IMR-90 (cell line): ENCODE results near the gene PCDH19. TPM values are rescaled to one million over a fixed set of nuclear protein-coding genes. Genes with fewer than 3 reads are reported as not detected.

Experiments
- ATAC-seq: fragments of 200-7000 bp; cut with Tn5 transposase; 2 replicates; pipeline ENCODE4 v1.9.1; 2020; ENCODE audit warnings: low read depth, mild to moderate bottlenecking, moderate library complexity
- BruUV-seq: library from RNA; stranded (reverse); fragments of 400-500 nt; replicated peaks from 2 replicates; lab custom pipeline; 2021; lab: Mats Ljungman, UMichigan
- CTCF ChIA-PET: fragments of 300-600 bp; formaldehyde crosslinking; extraction: SDS; loops from one replicate; lab custom pipeline; 2021; ENCODE audit warnings: antibody characterized with exemption; lab: Yijun Ruan, JAX
- POLR2A ChIA-PET: fragments of 300-600 bp; sonication (Branson Sonifier 250); formaldehyde crosslinking; loops from one replicate; lab custom pipeline; 2022; ENCODE audit warnings: antibody characterized with exemption; ENCODE audit not compliant: unreplicated experiment; lab: Charles Lee
- DNase-seq: peaks from one replicate; pipeline ENCODE4 v3.0.0; 2013
- H2AFZ ChIP-seq: replicated peaks from 2 replicates; pipeline ENCODE3; 2013; ENCODE audit warnings: low read length, mild to moderate bottlenecking; ENCODE audit not compliant: poor library complexity
- H2AK5ac ChIP-seq: 2 replicates; pipeline ENCODE4 v1.6.1; 2013; ENCODE audit warnings: low read depth, low read length, inconsistent platforms
- H2AK9ac ChIP-seq: replicated peaks from 2 replicates; pipeline ENCODE3; 2013; ENCODE audit warnings: mild to moderate bottlenecking, low read depth, low read length, moderate library complexity; ENCODE audit not compliant: poor library complexity
- H2BK120ac ChIP-seq: 2 replicates; pipeline ENCODE4 v1.6.1; 2013; ENCODE audit warnings: low read depth, low read length, inconsistent platforms
- H2BK15ac ChIP-seq: 3 replicates; pipeline ENCODE4 v1.6.1; 2013; ENCODE audit warnings: low read depth, low read length, inconsistent platforms
- H2BK20ac ChIP-seq: 2 replicates; pipeline ENCODE4 v1.6.1; 2013; ENCODE audit warnings: low read depth, mild to moderate bottlenecking, inconsistent platforms, low read length, moderate library complexity
- H2BK5ac ChIP-seq: 2 replicates; pipeline ENCODE4 v1.6.1; 2013; ENCODE audit warnings: mild to moderate bottlenecking, low read depth, low read length, inconsistent platforms; ENCODE audit not compliant: poor library complexity, severe bottlenecking
- H3K14ac ChIP-seq: replicated peaks from 2 replicates; pipeline ENCODE4 v1.6.1; 2013; ENCODE audit warnings: low read depth, low read length, inconsistent platforms
- H3K18ac ChIP-seq: 2 replicates; pipeline ENCODE4 v1.6.1; 2013; ENCODE audit warnings: low read depth, low read length, control low read depth
- H3K23ac ChIP-seq: 2 replicates; pipeline ENCODE4 v1.6.1; 2013; ENCODE audit warnings: low read depth, low read length, inconsistent platforms
- H3K27ac ChIP-seq: 2 replicates; pipeline ENCODE4 v1.5.1; 2013; ENCODE audit warnings: mild to moderate bottlenecking, control low read depth, low read length; ENCODE audit not compliant: insufficient read depth
- H3K27me3 ChIP-seq: 2 replicates; pipeline ENCODE4 v1.6.1; 2013; ENCODE audit warnings: low read length; ENCODE audit not compliant: control insufficient read depth, insufficient read depth
- H3K36me3 ChIP-seq: 2 replicates; pipeline ENCODE4 v1.6.1; 2013; ENCODE audit warnings: low read length, mixed read lengths; ENCODE audit not compliant: control insufficient read depth, insufficient read depth
- H3K4ac ChIP-seq: 2 replicates; pipeline ENCODE4 v1.6.1; 2013; ENCODE audit warnings: low read depth, low read length, inconsistent platforms
- H3K4me1 ChIP-seq: 2 replicates; pipeline ENCODE4 v1.6.1; 2013; ENCODE audit warnings: low read length, mixed read lengths; ENCODE audit not compliant: control insufficient read depth, insufficient read depth
- H3K4me2 ChIP-seq: 2 replicates; pipeline ENCODE4 v1.6.1; 2013; ENCODE audit warnings: low read depth, mild to moderate bottlenecking, control low read depth, low read length, moderate library complexity
- H3K4me3 ChIP-seq: 2 replicates; pipeline ENCODE4 v1.5.1; 2013; ENCODE audit warnings: low read depth, mild to moderate bottlenecking, control low read depth, low read length, moderate library complexity; ENCODE audit not compliant: insufficient read depth
- H3K56ac ChIP-seq: 2 replicates; pipeline ENCODE4 v1.6.1; 2013; ENCODE audit warnings: low read length, inconsistent platforms; ENCODE audit not compliant: insufficient read depth; ENCODE audit errors: extremely low read depth
- H3K79me1 ChIP-seq, 2 experiments: 2 replicates each; pipeline ENCODE4 v1.6.1; 2013; ENCODE audit warnings: low read length in 2 of 2, inconsistent platforms in 1 of 2, low read depth in 1 of 2
- H3K9ac ChIP-seq: 2 replicates; pipeline ENCODE4 v1.6.1; 2013; ENCODE audit warnings: low read depth, low read length, control low read depth
- H3K9me1 ChIP-seq: 2 replicates; pipeline ENCODE4 v1.6.1; 2013; ENCODE audit warnings: low read length, inconsistent platforms; ENCODE audit not compliant: insufficient read depth
- H3K9me3 ChIP-seq: 2 replicates; pipeline ENCODE4 v1.6.1; 2013; ENCODE audit warnings: low read length; ENCODE audit not compliant: control insufficient read depth, insufficient read depth
- H4K20me1 ChIP-seq: 2 replicates; pipeline ENCODE4 v1.6.1; 2013; ENCODE audit warnings: low read length, inconsistent platforms; ENCODE audit not compliant: insufficient read depth
- H4K5ac ChIP-seq: 2 replicates; pipeline ENCODE4 v1.6.1; 2013; ENCODE audit warnings: mild to moderate bottlenecking, low read depth, low read length, control low read depth
- H4K8ac ChIP-seq, 2 experiments: 2 replicates each; pipeline ENCODE4 v1.6.1; 2013; ENCODE audit warnings: low read depth in 2 of 2, low read length in 2 of 2, control low read depth in 1 of 2, inconsistent platforms in 1 of 2
- H4K91ac ChIP-seq: 2 replicates; pipeline ENCODE4 v1.6.1; 2013; ENCODE audit warnings: low read depth, low read length, inconsistent platforms; ENCODE audit not compliant: insufficient read depth
- BHLHE40 ChIP-seq: fragments of 150-350 bp; IDR thresholded peaks from 2 replicates; pipeline ENCODE4 v1.6.1; 2016; ENCODE audit warnings: mild to moderate bottlenecking, low read depth, low read length
- CEBPB ChIP-seq: IDR thresholded peaks from 2 replicates; pipeline ENCODE4 v1.6.1; 2012; ENCODE audit warnings: low read depth, low read length, improper control_type of control experiment
- CHD1 ChIP-seq: IDR thresholded peaks from 2 replicates; pipeline ENCODE4 v1.6.1; 2012; ENCODE audit warnings: low read depth, low read length, improper control_type of control experiment
- FOS ChIP-seq: fragments of 150-350 bp; IDR thresholded peaks from 2 replicates; pipeline ENCODE4 v1.6.1; 2016; ENCODE audit warnings: low read depth, low read length
- MAFK ChIP-seq: IDR thresholded peaks from 2 replicates; pipeline ENCODE4 v1.6.1; 2012; ENCODE audit warnings: low read depth, low read length, improper control_type of control experiment
- MAZ ChIP-seq: IDR thresholded peaks from 2 replicates; pipeline ENCODE4 v1.6.1; 2012; ENCODE audit warnings: low read depth, mild to moderate bottlenecking, low read length, improper control_type of control experiment, moderate library complexity, borderline replicate concordance
- MXI1 ChIP-seq: IDR thresholded peaks from 2 replicates; pipeline ENCODE4 v1.6.1; 2012; ENCODE audit warnings: low read depth, mild to moderate bottlenecking, low read length, moderate library complexity, borderline replicate concordance
- NFE2L2 ChIP-seq: fragments of 150-350 bp; IDR thresholded peaks from 2 replicates; pipeline ENCODE4 v1.6.1; 2016; ENCODE audit warnings: low read depth, mild to moderate bottlenecking, low read length
- POLR2A ChIP-seq: IDR thresholded peaks from 2 replicates; pipeline ENCODE4 v1.6.1; 2012; ENCODE audit warnings: mild to moderate bottlenecking, low read depth, low read length
- RAD21 ChIP-seq: IDR thresholded peaks from 2 replicates; pipeline ENCODE4 v1.6.1; 2012; ENCODE audit warnings: low read length, improper control_type of control experiment
- RCOR1 ChIP-seq: IDR thresholded peaks from 2 replicates; pipeline ENCODE4 v1.6.1; 2012; ENCODE audit warnings: mild to moderate bottlenecking, low read length, improper control_type of control experiment; ENCODE audit not compliant: insufficient replicate concordance
- RFX5 ChIP-seq: IDR thresholded peaks from 2 replicates; pipeline ENCODE4 v1.8.0; 2012; ENCODE audit warnings: low read depth, mild to moderate bottlenecking, low read length, moderate library complexity
- SMC3 ChIP-seq: fragments of 150-350 bp; IDR thresholded peaks from 2 replicates; pipeline ENCODE4 v1.6.1; 2016; ENCODE audit warnings: low read depth, mild to moderate bottlenecking, antibody characterized with exemption, low read length, moderate library complexity
- WGBS, 2 experiments: methylation state at CpG; one replicate each; pipeline versions ENCODE4 v1.1.5 to v1.1.7; 2013; ENCODE audit warnings: missing lambda C conversion rate in 2 of 2; ENCODE audit not compliant: insufficient read length in 1 of 2; ENCODE audit errors: extremely low coverage in 2 of 2; 5-methylcytosine and 5-hydroxymethylcytosine counted together
- dilution Hi-C: fragments of 300-500 bp; cut with HindIII; formaldehyde crosslinking; loops from one replicate; pipeline ENCODE4 v1.14.3; 2018; ENCODE audit warnings: low sequenced_read_pairs; ENCODE audit not compliant: unreplicated experiment
- in situ Hi-C: fragments of 300-500 bp; cut with MboI; formaldehyde crosslinking; loops from 3 replicates; pipeline ENCODE4 v1.14.3; 2019; ENCODE audit warnings: low sequenced_read_pairs, inconsistent platforms, mixed read lengths
- intact Hi-C: fragments of 100-400 bp; cut with micrococcal nuclease; formaldehyde crosslinking; loops from 2 replicates; pipeline ENCODE4 v1.10.0; 2022
- polyA plus RNA-seq, 3 experiments: library from polyadenylated mRNA; depleted of rRNA; stranded (reverse); fragments of >200 nt; gene quantifications; 2 replicates each; pipeline ENCODE4 v1.2.3, GENCODE V29; 2012; ENCODE audit warnings: low replicate concordance in 1 of 3
- total RNA-seq: library from RNA; depleted of rRNA; stranded (reverse); fragments of >200 nt; gene quantifications from 2 replicates; pipeline ENCODE4 v1.2.3, GENCODE V29; 2012
- TF ChIP-seq, protein P1 (sequence below): fragments of 150-350 bp; IDR thresholded peaks from 2 replicates; pipeline ENCODE4 v1.6.1; 2017; ENCODE audit warnings: mild to moderate bottlenecking, antibody characterized with exemption, low read length, low read depth
- TF ChIP-seq, protein P2 (sequence below): conservative IDR thresholded peaks from 2 replicates; pipeline ENCODE4 v1.5.1; 2012; ENCODE audit warnings: mild to moderate bottlenecking, low read depth, low read length, improper control_type of control experiment
- TF ChIP-seq, protein P3 (sequence below): fragments of 150-350 bp; IDR thresholded peaks from 2 replicates; pipeline ENCODE4 v1.6.1; 2016; ENCODE audit warnings: low read depth, mild to moderate bottlenecking, low read length, moderate library complexity, borderline replicate concordance

PCDH19 gene
- total and polyA plus RNA-seq, 2 of the 4 experiments (the other 2 are of a cell fraction): not detected

DNA sequence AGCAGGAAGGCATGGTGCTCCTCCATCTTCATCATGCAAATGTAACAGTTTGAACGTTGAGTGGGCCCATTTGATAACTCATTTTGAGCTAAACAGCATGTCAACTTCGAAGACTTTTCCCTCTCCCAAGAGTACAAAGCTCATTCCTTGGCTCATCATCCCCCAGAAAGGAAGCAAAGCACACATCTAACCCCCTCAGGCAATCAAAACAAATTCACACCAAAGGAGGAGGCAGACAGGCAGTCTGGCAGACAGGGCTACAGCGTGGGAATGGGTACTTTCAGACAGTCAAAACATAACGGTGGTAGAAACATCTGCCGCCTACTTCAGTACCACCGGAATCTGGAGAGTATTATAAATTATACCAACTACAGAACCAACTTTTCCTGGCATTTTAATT lies 81.7 kb downstream of the PCDH19 start:
- no peaks in the 10 kb centered on the region for H3K79me1 ChIP-seq
- no peaks in the 10 kb centered on the region for H3K9me1 ChIP-seq
- H3K4me2 ChIP-seq: no peak overlapping the region
- H2AK9ac ChIP-seq: no peak overlapping the region
- no peak overlapping the region for H2AFZ ChIP-seq
- H2AK5ac ChIP-seq: no peak overlapping the region
- no peak overlapping the region for H3K14ac ChIP-seq
- in situ Hi-C loops (no loop called here), dilution Hi-C loops (no loop called here), intact Hi-C loops (no loop called here)
- DNase-seq: no peak
- no peak overlapping the region for H2BK15ac ChIP-seq
- H3K18ac ChIP-seq: no peak overlapping the region
- no peak overlapping the region for H2BK5ac ChIP-seq
- H3K4me1 ChIP-seq: no peaks in the 10 kb centered on the region
- no peak overlapping the region for H3K9ac ChIP-seq
- no peaks in the 10 kb centered on the region for H4K20me1 ChIP-seq
- H2BK120ac ChIP-seq: no peak overlapping the region
- H4K5ac ChIP-seq: no peak overlapping the region
- 0 out of 2 replicates have a peak, but pooled peaks cover 2% of the 10 kb centered on the region for H3K27me3 ChIP-seq
- H3K4me3 ChIP-seq: no peak overlapping the region
- no peak overlapping the region for H3K4ac ChIP-seq
- no peak overlapping the region for H3K27ac ChIP-seq
- ChIA-PET CTCF (no interaction called here), POLR2A (no interaction called here)
- H4K91ac ChIP-seq: no peak overlapping the region
- no peak overlapping the region for H4K8ac ChIP-seq
- H3K36me3 ChIP-seq: no peaks in the 10 kb centered on the region
- no TSS peak for BruUV-seq
- 0% methylated on average over 2 of the region's 6 CpGs; no CpG with 5 or more reads in 1 of the 2 experiments for WGBS, 2 experiments
- no peak overlapping the region for H3K23ac ChIP-seq
- no peak overlapping the region for H2BK20ac ChIP-seq
- ATAC-seq: no peak
- no peaks in the 10 kb centered on the region for H3K9me3 ChIP-seq
- TF ChIP-seq, protein P1, sequence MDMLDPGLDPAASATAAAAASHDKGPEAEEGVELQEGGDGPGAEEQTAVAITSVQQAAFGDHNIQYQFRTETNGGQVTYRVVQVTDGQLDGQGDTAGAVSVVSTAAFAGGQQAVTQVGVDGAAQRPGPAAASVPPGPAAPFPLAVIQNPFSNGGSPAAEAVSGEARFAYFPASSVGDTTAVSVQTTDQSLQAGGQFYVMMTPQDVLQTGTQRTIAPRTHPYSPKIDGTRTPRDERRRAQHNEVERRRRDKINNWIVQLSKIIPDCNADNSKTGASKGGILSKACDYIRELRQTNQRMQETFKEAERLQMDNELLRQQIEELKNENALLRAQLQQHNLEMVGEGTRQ: no peak
- TF ChIP-seq, protein P2, sequence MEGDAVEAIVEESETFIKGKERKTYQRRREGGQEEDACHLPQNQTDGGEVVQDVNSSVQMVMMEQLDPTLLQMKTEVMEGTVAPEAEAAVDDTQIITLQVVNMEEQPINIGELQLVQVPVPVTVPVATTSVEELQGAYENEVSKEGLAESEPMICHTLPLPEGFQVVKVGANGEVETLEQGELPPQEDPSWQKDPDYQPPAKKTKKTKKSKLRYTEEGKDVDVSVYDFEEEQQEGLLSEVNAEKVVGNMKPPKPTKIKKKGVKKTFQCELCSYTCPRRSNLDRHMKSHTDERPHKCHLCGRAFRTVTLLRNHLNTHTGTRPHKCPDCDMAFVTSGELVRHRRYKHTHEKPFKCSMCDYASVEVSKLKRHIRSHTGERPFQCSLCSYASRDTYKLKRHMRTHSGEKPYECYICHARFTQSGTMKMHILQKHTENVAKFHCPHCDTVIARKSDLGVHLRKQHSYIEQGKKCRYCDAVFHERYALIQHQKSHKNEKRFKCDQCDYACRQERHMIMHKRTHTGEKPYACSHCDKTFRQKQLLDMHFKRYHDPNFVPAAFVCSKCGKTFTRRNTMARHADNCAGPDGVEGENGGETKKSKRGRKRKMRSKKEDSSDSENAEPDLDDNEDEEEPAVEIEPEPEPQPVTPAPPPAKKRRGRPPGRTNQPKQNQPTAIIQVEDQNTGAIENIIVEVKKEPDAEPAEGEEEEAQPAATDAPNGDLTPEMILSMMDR: no peak
- TF ChIP-seq NFE2L2 (no peak), POLR2A (no peak), BHLHE40 (no peak), CHD1 (no peak), RCOR1 (no peak), MAZ (no peak), FOS (no peak), CEBPB (no peak), RFX5 (no peak), SMC3 (no peak), MAFK (no peak), RAD21 (no peak), MXI1 (no peak)
- TF ChIP-seq, protein P3, sequence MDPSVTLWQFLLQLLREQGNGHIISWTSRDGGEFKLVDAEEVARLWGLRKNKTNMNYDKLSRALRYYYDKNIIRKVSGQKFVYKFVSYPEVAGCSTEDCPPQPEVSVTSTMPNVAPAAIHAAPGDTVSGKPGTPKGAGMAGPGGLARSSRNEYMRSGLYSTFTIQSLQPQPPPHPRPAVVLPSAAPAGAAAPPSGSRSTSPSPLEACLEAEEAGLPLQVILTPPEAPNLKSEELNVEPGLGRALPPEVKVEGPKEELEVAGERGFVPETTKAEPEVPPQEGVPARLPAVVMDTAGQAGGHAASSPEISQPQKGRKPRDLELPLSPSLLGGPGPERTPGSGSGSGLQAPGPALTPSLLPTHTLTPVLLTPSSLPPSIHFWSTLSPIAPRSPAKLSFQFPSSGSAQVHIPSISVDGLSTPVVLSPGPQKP: no peak
- H3K56ac ChIP-seq: no peak overlapping the region
